ENCODE data around the gene LHFPL3. TPM values are rescaled to one million over a fixed set of nuclear protein-coding genes. Genes with fewer than 3 reads are reported as not detected.
A peak's percentile ranks its signal among the peaks of the same experiment; 100 is the strongest.

Gene LHFPL3
- total RNA-seq, 4 donors from 2014 or later: not detected

DNA sequence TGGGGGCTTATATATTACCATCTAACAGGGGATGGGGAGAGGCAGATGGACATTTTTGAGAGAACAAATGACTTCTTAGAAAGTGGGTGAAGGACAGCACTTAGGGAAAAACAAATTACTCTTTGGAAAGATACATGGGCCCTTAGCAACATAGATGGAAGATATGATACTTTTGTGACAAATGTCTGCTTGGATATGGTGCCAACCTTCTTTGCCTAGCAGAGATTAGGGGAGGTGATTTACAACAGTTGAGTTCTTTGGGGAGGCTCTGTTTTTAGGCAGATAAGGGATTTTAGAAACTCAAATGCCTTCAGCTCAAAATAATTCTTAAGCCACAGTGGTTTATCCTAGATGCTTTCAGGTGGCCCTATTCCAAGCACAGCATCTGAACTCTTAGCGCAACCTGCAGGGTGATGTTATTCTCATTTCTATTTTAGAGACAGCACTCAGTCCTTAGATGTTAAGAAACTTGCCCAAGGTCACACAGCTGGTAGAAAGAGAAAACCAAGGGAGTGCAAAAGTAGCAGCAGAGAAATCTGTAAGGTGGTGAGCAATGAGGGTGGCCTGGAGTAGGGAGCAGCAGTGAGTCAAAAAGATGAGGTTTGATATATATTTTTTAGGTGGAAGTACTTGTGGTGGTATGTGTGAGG is 610.5 kb downstream of the LHFPL3 start:
- no peaks in the 10 kb centered on the region for H3K27me3 ChIP-seq
- no peak overlapping the region for H3K27ac ChIP-seq
- TF ChIP-seq, protein P1, sequence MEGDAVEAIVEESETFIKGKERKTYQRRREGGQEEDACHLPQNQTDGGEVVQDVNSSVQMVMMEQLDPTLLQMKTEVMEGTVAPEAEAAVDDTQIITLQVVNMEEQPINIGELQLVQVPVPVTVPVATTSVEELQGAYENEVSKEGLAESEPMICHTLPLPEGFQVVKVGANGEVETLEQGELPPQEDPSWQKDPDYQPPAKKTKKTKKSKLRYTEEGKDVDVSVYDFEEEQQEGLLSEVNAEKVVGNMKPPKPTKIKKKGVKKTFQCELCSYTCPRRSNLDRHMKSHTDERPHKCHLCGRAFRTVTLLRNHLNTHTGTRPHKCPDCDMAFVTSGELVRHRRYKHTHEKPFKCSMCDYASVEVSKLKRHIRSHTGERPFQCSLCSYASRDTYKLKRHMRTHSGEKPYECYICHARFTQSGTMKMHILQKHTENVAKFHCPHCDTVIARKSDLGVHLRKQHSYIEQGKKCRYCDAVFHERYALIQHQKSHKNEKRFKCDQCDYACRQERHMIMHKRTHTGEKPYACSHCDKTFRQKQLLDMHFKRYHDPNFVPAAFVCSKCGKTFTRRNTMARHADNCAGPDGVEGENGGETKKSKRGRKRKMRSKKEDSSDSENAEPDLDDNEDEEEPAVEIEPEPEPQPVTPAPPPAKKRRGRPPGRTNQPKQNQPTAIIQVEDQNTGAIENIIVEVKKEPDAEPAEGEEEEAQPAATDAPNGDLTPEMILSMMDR (IDR thresholded peaks at IDR 0.05 in 4 of 5, conservative IDR thresholded peaks at IDR 0.05 in 1 of 5): no peak
- no peak for TF ChIP-seq POLR2A (IDR thresholded peaks at IDR 0.05)
- DNase-seq (no peak), ATAC-seq (no peak)
- H3K36me3 ChIP-seq: no peaks in the 10 kb centered on the region
- in situ Hi-C loops (cut with MboI; ENCODE audit: low sequenced_read_pairs in 4 of 4): no loop called here
- no peak overlapping the region for H3K4me3 ChIP-seq
- no peaks in the 10 kb centered on the region for H3K9me3 ChIP-seq
- intact Hi-C loops (cut with DNase I; ENCODE audit: low total_unique reads): no loop called here
- H3K4me1 ChIP-seq: no peaks in the 10 kb centered on the region

DNA sequence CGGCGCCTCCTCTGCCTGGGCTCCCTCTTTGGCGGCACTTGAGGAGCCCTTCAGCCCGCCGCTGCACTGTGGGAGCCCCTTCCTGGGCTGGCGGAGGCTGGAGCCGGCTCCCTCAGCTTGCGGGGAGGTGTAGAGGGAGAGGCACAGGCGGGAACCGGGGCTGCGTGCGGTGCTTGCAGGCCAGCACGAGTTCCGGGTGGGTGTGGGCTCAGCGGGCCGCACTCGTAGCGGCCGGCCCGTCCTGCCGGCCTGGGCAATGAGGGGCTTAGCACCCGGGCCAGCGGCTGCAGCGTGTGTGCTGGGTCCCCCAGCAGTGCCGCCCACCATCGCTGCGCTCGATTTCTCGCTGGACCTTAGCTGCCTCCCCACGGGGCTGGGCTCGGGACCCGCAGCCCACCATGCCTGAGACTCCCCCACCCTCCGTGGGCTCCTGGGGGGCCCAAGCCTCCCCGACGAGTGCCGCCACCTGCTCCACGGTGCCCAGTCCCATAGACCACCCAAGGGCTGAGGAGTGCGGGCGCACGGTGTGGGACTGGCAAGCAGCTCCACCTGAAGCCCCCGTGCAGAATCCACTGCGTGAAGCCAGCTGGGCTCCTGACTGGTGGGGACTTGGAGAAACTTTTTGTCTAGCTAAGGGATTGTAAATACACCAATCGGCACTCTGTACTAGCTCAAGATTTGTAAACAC is 611.8 kb downstream of the LHFPL3 start:
- no peaks in the 10 kb centered on the region for H3K9me3 ChIP-seq
- H3K36me3 ChIP-seq: no peaks in the 10 kb centered on the region
- H3K4me3 ChIP-seq: no peak overlapping the region
- no peak for DNase-seq
- TF ChIP-seq POLR2A (IDR thresholded peaks at IDR 0.05): no peak
- TF ChIP-seq, protein P1 (IDR thresholded peaks at IDR 0.05 in 4 of 5, conservative IDR thresholded peaks at IDR 0.05 in 1 of 5): no peak
- intact Hi-C loops (cut with DNase I; ENCODE audit: low total_unique reads) (no loop called here), in situ Hi-C loops (cut with MboI; ENCODE audit: low sequenced_read_pairs in 4 of 4) (no loop called here)
- ATAC-seq: no peak
- H3K27ac ChIP-seq: no peak overlapping the region
- H3K27me3 ChIP-seq: no peaks in the 10 kb centered on the region
- no peaks in the 10 kb centered on the region for H3K4me1 ChIP-seq

DNA sequence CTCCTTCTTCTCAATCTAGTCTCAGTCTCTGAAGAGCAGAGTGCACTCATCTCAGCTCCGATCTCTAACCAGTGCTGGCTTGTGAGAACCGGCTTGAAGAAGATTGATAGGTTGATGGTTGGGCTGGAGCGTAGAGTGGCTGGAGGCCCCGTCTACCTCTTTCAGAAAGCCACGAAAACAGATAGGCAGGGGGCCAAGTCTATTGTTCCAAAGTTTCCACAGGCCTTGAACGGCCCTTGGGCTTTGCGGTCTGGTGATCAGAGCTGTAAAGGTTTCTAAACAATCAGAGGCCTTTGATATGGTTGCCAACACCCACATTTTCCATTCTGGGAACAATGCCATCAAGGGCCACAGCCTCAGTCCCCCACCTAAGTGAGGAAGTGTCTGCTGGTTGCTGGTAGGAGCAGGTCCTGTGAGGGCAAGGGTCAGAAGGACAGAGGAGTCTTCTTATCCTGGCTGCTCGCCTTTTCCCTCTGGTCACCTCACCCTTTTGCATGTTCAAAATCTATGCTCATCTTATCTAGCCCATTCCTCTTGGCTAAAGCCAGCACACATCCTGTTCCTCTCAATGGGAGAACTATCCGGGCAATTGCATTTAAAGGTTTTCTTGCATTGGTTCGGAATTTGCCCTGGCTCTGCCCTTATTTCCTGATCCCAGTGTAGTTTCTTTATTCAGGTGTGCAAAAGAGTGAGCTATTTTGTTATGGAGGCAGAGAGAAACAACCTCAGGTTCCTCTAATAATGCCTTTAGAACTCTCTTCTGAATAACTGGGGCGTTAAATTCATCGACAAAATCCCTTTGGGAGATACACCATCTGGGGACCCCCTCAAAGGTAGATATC is 615.3 kb downstream of the LHFPL3 start:
- H3K4me3 ChIP-seq: no peak overlapping the region
- intact Hi-C loops (cut with DNase I; ENCODE audit: low total_unique reads) (no loop called here), in situ Hi-C loops (cut with MboI; ENCODE audit: low sequenced_read_pairs in 4 of 4) (no loop called here)
- no peaks in the 10 kb centered on the region for H3K36me3 ChIP-seq
- no peaks in the 10 kb centered on the region for H3K9me3 ChIP-seq
- DNase-seq (no peak), ATAC-seq (peak; percentile 43 to 45)
- H3K4me1 ChIP-seq: peaks cover 0 to 3% of the 10 kb centered on the region in 2 donors
- H3K27ac ChIP-seq: peak overlapping the region; percentile 73 to 85 (median 80)
- TF ChIP-seq, protein P1 (IDR thresholded peaks at IDR 0.05 in 4 of 5, conservative IDR thresholded peaks at IDR 0.05 in 1 of 5): no peak
- TF ChIP-seq POLR2A (IDR thresholded peaks at IDR 0.05): no peak
- no peaks in the 10 kb centered on the region for H3K27me3 ChIP-seq

DNA sequence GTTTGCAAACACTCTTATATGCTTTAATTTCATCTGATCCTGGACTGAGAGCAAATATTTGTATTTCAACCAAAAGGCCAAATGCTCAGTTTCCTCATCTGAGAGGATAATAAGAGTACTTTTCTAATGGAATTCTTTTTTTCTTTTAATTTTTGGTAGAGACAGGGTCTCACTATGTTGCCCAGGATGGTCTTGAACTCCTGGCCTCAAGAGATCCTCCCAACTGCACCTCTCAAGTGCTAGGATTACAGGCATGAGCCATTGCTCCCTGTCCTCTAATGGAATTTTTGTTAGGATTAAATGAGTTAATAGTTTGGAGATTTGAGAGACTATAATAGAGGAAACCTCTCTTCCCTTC is 617.2 kb downstream of the LHFPL3 start:
- Histone ChIP-seq H3K9me3 (no peaks in the 10 kb centered on the region), H3K4me3 (no peak overlapping the region), H3K27ac (peak overlapping the region; percentile 62 to 85 (median 78)), H3K36me3 (no peaks in the 10 kb centered on the region), H3K27me3 (no peaks in the 10 kb centered on the region), H3K4me1 (peaks cover 0 to 3% of the 10 kb centered on the region in 2 donors)
- no peak for DNase-seq
- in situ Hi-C loops (cut with MboI; ENCODE audit: low sequenced_read_pairs in 4 of 4) (no loop called here), intact Hi-C loops (cut with DNase I; ENCODE audit: low total_unique reads) (no loop called here)
- no peak for TF ChIP-seq POLR2A (IDR thresholded peaks at IDR 0.05)
- TF ChIP-seq, protein P1 (IDR thresholded peaks at IDR 0.05 in 4 of 5, conservative IDR thresholded peaks at IDR 0.05 in 1 of 5): no peak
- ATAC-seq: no peak
